Endothelial cell of umbilical vein (primary cell): ENCODE data around the gene DNAH1. TPM values are rescaled to one million over a fixed set of nuclear protein-coding genes. Genes with fewer than 3 reads are reported as not detected.

Experiments used
- BruUV-seq: library from RNA; stranded (reverse); fragments of 400-500 nt; replicated peaks from 2 replicates; lab custom pipeline; 2021; lab: Mats Ljungman, UMichigan
- CTCF ChIA-PET: fragments of 300-600, 350-600 bp; sonication (Branson Sonifier 250); formaldehyde crosslinking; loops from one replicate; lab custom pipeline; 2021; ENCODE audit warnings: antibody characterized with exemption, inconsistent platforms; lab: Charles Lee
- POLR2A ChIA-PET: fragments of 300-600, 350-600 bp; sonication (Branson Sonifier 250); formaldehyde crosslinking; loops from one replicate; lab custom pipeline; 2021; ENCODE audit warnings: antibody characterized with exemption, inconsistent platforms; lab: Charles Lee
- DNase-seq: peaks from one replicate; pipeline ENCODE4 v3.0.0-alpha.2; 2011; ENCODE audit warnings: low read depth, low spot score
- FAIRE-seq: peaks from 2 replicates; lab custom pipeline; 2011; peaks lifted over from hg19 to GRCh38; lab: Jason Lieb, UNC
- H2AFZ ChIP-seq: 2 replicates; pipeline ENCODE4 v1.6.0; 2012; ENCODE audit warnings: low read depth, low read length, control low read depth, inconsistent platforms
- H3K27ac ChIP-seq: 2 replicates; pipeline ENCODE4 v1.5.1; 2011; ENCODE audit warnings: low read depth, mild to moderate bottlenecking, control low read depth, low read length, moderate library complexity; ENCODE audit not compliant: insufficient read depth
- H3K27me3 ChIP-seq, 2 experiments: 2 replicates each; pipeline versions ENCODE4 v1.6.0 to v1.6.1; 2011; ENCODE audit warnings: low read length in 2 of 2, mixed read lengths in 1 of 2; ENCODE audit not compliant: control insufficient read depth in 2 of 2, insufficient read depth in 2 of 2
- H3K36me3 ChIP-seq, 2 experiments: 2 replicates in 1 of 2; 3 replicates in 1 of 2; pipeline ENCODE4 v1.5.1; 2011; ENCODE audit warnings: low read length in 2 of 2, mild to moderate bottlenecking in 1 of 2, moderate library complexity in 1 of 2; ENCODE audit not compliant: control insufficient read depth in 2 of 2, insufficient read depth in 2 of 2; ENCODE audit errors: extremely low read depth in 1 of 2
- H3K4me1 ChIP-seq: 3 replicates; pipeline ENCODE4 v1.5.1; 2011; ENCODE audit warnings: mild to moderate bottlenecking, low read length; ENCODE audit not compliant: control insufficient read depth, insufficient read depth; ENCODE audit errors: extremely low read depth
- H3K4me2 ChIP-seq: 2 replicates; pipeline ENCODE4 v1.6.1; 2011; ENCODE audit warnings: low read length, control low read depth, mixed read lengths; ENCODE audit not compliant: insufficient read depth
- H3K4me3 ChIP-seq, 3 experiments: fragments of 200-600 bp in 1 of 3; sonication (generic), shearing (Covaris generic) in 1 of 3; replicated peaks in 1 of 3; 2 replicates each; pipeline ENCODE4 v1.5.1; 2011 to 2016; ENCODE audit warnings: control low read depth in 3 of 3, low read length in 3 of 3, mild to moderate bottlenecking in 2 of 3, inconsistent platforms in 1 of 3, low read depth in 1 of 3, moderate library complexity in 1 of 3; ENCODE audit not compliant: insufficient read depth in 1 of 3
- H3K79me2 ChIP-seq: 2 replicates; pipeline ENCODE4 v1.6.0; 2012; ENCODE audit warnings: low read length, inconsistent platforms; ENCODE audit not compliant: control insufficient read depth, insufficient read depth
- H3K9ac ChIP-seq: replicated peaks from 2 replicates; pipeline ENCODE3; 2011; ENCODE audit warnings: low read length, control low read depth; ENCODE audit not compliant: insufficient read depth; ENCODE audit errors: extremely low read depth
- H3K9me1 ChIP-seq: replicated peaks from 3 replicates; pipeline ENCODE4 v1.6.0; 2011; ENCODE audit warnings: mild to moderate bottlenecking, low read length; ENCODE audit not compliant: control insufficient read depth, insufficient read depth; ENCODE audit errors: extremely low read depth
- H3K9me3 ChIP-seq: replicated peaks from 2 replicates; pipeline ENCODE4 v1.5.1; 2012; ENCODE audit warnings: low read length, inconsistent platforms; ENCODE audit not compliant: control insufficient read depth, insufficient read depth
- H4K20me1 ChIP-seq: replicated peaks from 2 replicates; pipeline ENCODE3; 2011; ENCODE audit warnings: mild to moderate bottlenecking, low read length; ENCODE audit not compliant: control insufficient read depth, insufficient read depth; ENCODE audit errors: extremely low read depth
- EZH2 ChIP-seq: IDR thresholded peaks from 2 replicates; pipeline ENCODE4 v1.6.1; 2012; ENCODE audit warnings: borderline replicate concordance, low read depth, mild to moderate bottlenecking, moderate library complexity, low read length, inconsistent platforms; ENCODE audit not compliant: severe bottlenecking
- FOS ChIP-seq: IDR thresholded peaks from 2 replicates; pipeline ENCODE4 v1.6.1; 2011; ENCODE audit warnings: mild to moderate bottlenecking, low read length, moderate library complexity, borderline replicate concordance; ENCODE audit not compliant: insufficient read depth
- GATA2 ChIP-seq: IDR thresholded peaks from 2 replicates; pipeline ENCODE4 v1.7.0; 2011; ENCODE audit warnings: low read depth, mild to moderate bottlenecking, moderate library complexity, mixed read lengths, low read length; ENCODE audit not compliant: insufficient read length, insufficient read depth
- JUN ChIP-seq: IDR thresholded peaks from 2 replicates; pipeline ENCODE4 v1.6.1; 2011; ENCODE audit warnings: borderline replicate concordance, low read depth; ENCODE audit not compliant: insufficient read length, insufficient read depth
- MAX ChIP-seq: IDR thresholded peaks from 2 replicates; pipeline ENCODE4 v1.6.1; 2011; ENCODE audit not compliant: insufficient read depth, insufficient read length
- MYC ChIP-seq: IDR thresholded peaks from one replicate; pipeline ENCODE4 v1.6.1; 2011; ENCODE audit warnings: mild to moderate bottlenecking, low read depth, low read length
- POLR2A ChIP-seq: IDR thresholded peaks from 2 replicates; pipeline ENCODE4 v1.6.1; 2012; ENCODE audit warnings: low read depth, mild to moderate bottlenecking, control low read depth, low read length
- POLR2AphosphoS5 ChIP-seq: IDR thresholded peaks from 2 replicates; pipeline ENCODE4 v1.6.1; 2012; ENCODE audit warnings: low read depth, mild to moderate bottlenecking, control low read depth, low read length, moderate library complexity; ENCODE audit not compliant: insufficient read depth
- dilution Hi-C: fragments of 300-500 bp; cut with MboI; formaldehyde crosslinking; loops from one replicate; pipeline ENCODE4 v1.15.0; 2019; ENCODE audit warnings: low sequenced_read_pairs; ENCODE audit not compliant: extremely low pct_ligation_motif_present
- intact Hi-C: fragments of 100-400 bp; cut with micrococcal nuclease; formaldehyde crosslinking; loops from one replicate; pipeline ENCODE4 v1.10.0; 2022
- polyA plus RNA-seq, 4 experiments: library from polyadenylated mRNA; depleted of rRNA in 3 of 4; stranded (reverse) in 3 of 4; unstranded in 1 of 4; fragments of >200 nt; gene quantifications; 2 replicates each; pipeline versions ENCODE4 v1.2.1 to v1.2.3, GENCODE V29; 2011 to 2012; ENCODE audit warnings: missing spikeins in 1 of 4
- total RNA-seq: library from RNA; stranded (reverse); gene quantifications from 2 replicates; pipeline ENCODE4 v1.2.3, GENCODE V29; 2021
- TF ChIP-seq, protein P1 (sequence below), 2 donors: IDR thresholded peaks; 1 replicate in 1 of 2; 2 replicates in 1 of 2; pipeline ENCODE4 v1.5.1; 2011; ENCODE audit warnings: low read length in 2 of 2, mild to moderate bottlenecking in 2 of 2, moderate library complexity in 2 of 2, control low read depth in 1 of 2, inconsistent platforms in 1 of 2, low read depth in 1 of 2; ENCODE audit not compliant: insufficient read depth in 1 of 2; ENCODE audit errors: extremely low read depth in 1 of 2

DNAH1 gene
- total and polyA plus RNA-seq, 2 donors (not counting 3 experiments of a cell fraction or from before 2014, with no cell fraction given) = 5.8 to 6.0 TPM

GRCh38 chr3:52403271-52403841 lies 87.2 kb downstream of the DNAH1 start:
- Histone ChIP-seq H3K9me1 (no peaks in the 10 kb centered on the region), H3K79me2 (peaks cover 5% of the 10 kb centered on the region), H3K36me3 (peaks cover 6 to 70% of the 10 kb centered on the region in 2 experiments), H3K9ac (no peak overlapping the region), H3K9me3 (no peaks in the 10 kb centered on the region), H4K20me1 (no peaks in the 10 kb centered on the region), H3K4me1 (no peaks in the 10 kb centered on the region), H3K4me2 (no peak overlapping the region), H2AFZ (no peak overlapping the region), H3K27me3 (no peaks in the 10 kb centered on the region), H3K4me3 (no peak overlapping the region), H3K27ac (no peak overlapping the region)
- intact Hi-C loops = no loop called here
- ChIA-PET POLR2A (no interaction called here), CTCF (interaction anchor here (0.8 to 1.2 kb wide), 2 partner anchors 9 to 18 kb away, joined by 3 to 6 read pairs; no protein-coding TSS in a partner anchor)
- DNase-seq (no peak), FAIRE-seq (no peak)
- BruUV-seq = no TSS peak
- TF ChIP-seq POLR2A (no peak), MAX (no peak), EZH2 (no peak), POLR2AphosphoS5 (no peak), FOS (no peak), JUN (no peak), GATA2 (no peak), MYC (no peak)
- TF ChIP-seq, protein P1, sequence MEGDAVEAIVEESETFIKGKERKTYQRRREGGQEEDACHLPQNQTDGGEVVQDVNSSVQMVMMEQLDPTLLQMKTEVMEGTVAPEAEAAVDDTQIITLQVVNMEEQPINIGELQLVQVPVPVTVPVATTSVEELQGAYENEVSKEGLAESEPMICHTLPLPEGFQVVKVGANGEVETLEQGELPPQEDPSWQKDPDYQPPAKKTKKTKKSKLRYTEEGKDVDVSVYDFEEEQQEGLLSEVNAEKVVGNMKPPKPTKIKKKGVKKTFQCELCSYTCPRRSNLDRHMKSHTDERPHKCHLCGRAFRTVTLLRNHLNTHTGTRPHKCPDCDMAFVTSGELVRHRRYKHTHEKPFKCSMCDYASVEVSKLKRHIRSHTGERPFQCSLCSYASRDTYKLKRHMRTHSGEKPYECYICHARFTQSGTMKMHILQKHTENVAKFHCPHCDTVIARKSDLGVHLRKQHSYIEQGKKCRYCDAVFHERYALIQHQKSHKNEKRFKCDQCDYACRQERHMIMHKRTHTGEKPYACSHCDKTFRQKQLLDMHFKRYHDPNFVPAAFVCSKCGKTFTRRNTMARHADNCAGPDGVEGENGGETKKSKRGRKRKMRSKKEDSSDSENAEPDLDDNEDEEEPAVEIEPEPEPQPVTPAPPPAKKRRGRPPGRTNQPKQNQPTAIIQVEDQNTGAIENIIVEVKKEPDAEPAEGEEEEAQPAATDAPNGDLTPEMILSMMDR (IDR thresholded peaks at IDR 0.05; ENCODE audit: extremely low read depth in 1 of 2, insufficient read depth in 1 of 2, low read depth in 1 of 2, low read length in 2 of 2) = no peak
- dilution Hi-C loops = no loop called here
